NCI-H1930 (cell line): ENCODE measurements around the gene NUDT7.

Experiments
- DNase-seq, 2 experiments: peaks; one replicate each; lab custom pipeline; 2025; lab: John Stamatoyannopoulos, UW

Gene NUDT7

DNA sequence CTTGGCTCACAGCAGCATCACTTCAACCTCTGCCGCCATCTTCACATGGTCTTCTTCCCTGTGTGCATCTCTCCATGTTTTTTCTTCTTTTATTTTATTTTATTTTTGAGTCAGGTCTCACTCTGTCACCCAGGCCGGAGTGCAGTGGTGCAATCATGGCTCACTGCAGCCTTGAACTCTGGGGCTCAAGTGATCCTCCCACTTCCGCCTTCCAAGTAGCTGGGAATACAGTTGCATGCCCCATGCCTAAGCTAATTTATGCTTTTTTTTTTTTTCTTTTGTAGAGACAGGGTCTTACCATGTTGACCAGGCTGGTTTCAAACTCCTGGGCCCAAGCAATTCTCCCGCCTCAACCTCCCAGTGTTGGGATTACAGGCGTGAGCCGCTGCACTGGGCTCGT, 1.9 kb downstream of the NUDT7 start:
- DNase-seq: no peak

- DNase-seq: no peak
These were observed 7.6 kb downstream of the NUDT7 start for GRCh38 chr16:77729951-77730350.

GRCh38 chr16:77732241-77732946, 10.1 kb downstream of the NUDT7 start:
- no peak for DNase-seq

DNA sequence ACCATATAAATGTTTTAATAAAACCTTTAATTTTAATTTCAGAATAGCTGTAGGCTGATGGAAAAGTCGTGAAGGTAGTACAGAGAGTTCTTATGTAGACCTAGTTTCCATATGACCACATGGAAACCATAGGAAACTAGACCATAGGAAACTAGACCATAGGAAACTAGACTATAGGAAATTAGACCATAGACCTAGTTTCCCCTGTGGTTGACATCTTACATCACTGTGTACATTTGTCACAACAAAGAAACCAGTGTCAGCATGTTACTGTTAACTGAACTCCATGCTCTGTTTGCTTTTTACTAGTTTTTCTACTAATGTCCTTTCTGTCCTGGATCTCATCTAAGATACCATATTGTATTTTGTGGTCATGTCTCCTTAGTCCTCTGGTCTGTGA, 14.6 kb downstream of the NUDT7 start:
- no peak for DNase-seq

DNA sequence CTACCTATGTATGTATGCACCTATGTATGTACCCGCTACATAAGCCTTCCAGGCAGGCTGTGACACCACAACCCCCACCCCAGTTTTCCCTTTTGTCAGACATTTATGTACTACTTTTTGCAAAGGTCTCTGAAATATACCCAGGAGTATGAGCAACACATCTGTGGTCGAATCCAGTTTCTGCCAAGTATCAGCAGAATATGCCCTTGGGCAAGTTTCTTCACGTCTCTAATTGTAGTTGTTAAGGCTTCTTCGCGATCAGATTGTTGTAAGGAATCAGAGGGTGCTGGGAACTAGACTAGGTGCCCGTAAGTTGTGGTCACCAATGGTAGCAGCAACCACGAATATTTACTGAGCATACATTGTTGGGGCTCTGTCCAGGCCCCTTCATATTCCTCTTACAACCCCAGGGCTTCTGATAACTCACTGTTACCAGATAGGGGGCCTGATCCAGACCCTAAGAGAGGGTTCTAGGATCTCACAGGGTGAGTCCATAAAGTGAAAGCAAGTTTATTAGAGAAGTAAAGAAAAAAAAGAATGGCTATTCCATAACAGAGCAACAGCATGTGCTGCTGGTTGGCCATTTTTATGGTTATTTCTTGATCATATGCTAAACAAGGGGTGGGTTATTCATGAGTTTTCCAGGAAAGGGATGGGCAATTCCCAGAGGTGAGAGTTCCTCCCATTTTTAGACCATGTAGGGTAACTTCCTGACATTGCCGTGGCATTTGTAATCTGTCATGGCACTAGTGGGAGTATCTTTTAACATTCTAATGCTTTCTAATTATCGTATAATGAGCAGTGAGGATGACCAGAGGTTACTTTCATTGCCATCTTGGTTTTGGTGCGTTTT, 16.6 kb downstream of the NUDT7 start:
- no peak for DNase-seq

GRCh38 chr16:77739559-77739892, 17.2 kb downstream of the NUDT7 start:
- DNase-seq: no peak

DNA sequence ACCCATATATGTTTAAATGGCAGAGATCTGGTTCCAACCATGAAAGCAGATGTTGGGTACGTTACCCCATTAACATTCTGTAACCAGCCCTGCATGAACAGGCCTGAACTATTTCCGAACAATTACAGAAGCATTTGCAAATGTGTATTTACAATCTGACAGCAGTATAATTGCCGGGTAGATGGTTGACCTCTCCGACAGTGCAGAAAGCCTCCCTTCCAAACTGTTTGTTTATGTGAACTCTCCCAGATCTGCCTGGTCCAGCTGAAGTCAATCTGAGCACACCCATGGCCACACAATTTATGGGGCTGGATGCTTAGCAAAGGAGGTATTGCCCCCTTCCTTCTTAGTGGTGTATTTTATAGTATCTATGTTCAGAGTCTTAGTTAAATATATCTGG, 21.8 kb downstream of the NUDT7 start:
- DNase-seq: no peak

DNA sequence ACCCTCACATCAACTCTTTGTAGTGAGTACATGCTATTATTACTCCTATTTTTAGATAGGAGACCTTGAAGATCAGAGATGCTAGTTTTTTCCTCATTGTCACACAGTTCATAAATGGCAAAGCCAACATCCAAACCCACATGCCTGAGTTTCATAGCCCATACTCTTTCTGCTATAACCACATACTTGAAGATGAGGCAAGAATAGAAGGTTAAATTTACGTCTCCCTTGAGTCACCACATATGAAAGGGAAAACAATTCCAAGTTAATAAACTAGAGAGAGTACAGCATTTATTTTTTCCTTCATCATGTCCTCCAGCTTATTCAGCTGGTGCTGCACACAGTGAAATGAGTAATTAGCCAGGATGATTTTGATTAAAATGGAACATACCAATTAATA, 23.7 kb downstream of the NUDT7 start:
- no peak for DNase-seq

DNA sequence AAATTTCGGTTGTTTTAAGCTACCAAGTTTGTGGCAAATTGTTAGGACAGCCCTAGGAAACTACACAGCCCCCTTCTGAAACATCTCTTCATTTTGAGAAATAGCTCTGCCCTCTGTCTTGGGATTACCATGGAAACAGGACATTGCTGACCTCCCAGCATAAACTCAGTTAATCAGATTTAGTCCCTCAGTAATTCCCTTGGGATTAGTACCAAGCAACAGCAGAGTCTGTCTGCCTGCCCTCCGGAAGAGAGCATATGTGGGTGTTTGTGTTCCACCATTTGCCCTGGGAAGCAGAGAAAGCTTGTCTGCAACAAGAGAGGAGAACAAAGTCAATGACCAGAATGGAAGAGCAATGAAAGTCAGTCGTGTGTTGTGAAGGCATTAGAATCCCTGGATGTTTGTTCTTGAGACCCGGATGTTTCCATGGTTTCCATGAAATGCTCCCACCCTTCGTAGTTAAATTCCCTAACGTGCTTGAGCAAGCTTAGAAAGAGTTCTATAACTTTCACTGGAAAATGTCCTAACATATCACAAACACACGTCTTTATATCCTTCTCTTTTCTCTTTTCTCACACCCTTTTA, 26.2 kb downstream of the NUDT7 start:
- DNase-seq: no peak

DNA sequence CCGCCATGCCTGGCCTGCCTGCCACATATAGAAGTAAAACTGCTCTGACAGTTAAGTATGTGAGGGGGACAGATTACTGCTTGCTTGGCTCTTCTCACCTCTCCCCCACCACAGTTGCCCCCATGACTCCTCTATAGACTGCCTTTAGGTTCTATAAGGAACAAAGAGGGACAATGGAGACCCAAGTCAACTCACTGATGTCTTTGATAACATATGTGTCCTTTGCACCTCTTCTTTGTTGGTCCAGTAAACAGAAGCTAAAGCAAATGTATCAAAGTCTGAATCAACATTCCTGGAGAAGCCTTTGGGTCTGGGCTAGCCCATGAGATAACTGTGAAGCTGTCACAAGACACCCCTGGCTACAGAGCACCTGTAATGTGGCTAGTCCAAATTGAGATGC, 27.1 kb downstream of the NUDT7 start:
- DNase-seq: no peak

- DNase-seq: no peak
These were observed 35.7 kb downstream of the NUDT7 start for GRCh38 chr16:77758046-77758445.

DNA sequence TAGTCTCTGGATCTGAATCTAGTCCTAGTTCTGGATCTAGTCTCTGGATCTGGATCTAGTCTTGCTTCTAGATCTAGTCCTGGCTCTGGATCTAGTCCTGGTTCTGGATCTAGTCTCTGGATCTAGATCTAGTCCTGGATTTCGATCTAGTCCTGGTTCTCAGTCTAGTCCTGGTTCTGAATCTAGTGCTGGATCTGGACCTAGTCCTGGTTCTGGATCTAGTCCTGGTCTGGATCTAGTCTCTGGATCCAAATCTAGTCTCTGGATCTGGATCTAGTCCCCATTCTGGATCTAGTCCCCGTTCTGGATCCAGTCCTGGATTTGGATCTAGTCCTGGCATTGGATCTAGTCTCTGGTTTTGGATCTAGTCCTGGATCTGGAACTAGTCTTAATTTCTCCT, 36.2 kb downstream of the NUDT7 start:
- no peak for DNase-seq

DNA sequence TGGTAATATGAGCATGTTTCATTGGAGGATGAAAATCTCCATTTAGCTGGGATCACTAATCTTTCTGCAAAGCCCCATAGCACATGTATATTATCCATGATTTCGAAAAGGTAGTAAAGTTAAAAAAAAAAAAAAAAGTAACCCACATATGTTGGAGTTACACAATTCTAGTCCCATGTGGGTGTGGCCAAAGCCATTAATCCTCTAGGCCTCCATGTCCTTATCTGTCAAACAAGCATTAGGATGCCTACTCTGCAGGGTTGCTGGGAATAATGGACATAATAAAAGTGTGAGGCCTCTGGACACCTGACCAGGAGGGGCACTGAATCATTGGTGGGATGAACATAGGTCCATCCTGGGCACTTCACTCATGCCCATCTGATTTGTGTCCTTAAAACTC, 36.9 kb downstream of the NUDT7 start:
- DNase-seq: no peak

DNA sequence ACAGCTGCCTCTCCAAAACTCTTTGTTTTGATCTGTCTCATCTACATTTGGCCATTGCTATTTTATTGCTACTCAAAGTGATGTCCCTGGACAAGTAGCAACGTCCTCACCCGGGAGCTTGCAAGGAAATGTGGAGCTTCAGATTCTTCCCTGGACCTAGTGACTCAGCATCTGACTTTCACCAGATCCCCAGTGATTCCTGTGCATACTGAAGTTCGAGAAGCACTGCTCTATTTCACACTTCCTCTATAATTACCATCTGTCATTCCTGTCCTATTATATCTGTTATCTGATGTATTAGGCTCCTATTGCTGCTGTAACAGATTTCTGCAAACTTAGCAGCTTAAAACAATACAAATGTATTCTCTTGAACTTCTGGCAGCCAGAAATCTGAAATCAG, 37.5 kb downstream of the NUDT7 start:
- DNase-seq: no peak

DNA sequence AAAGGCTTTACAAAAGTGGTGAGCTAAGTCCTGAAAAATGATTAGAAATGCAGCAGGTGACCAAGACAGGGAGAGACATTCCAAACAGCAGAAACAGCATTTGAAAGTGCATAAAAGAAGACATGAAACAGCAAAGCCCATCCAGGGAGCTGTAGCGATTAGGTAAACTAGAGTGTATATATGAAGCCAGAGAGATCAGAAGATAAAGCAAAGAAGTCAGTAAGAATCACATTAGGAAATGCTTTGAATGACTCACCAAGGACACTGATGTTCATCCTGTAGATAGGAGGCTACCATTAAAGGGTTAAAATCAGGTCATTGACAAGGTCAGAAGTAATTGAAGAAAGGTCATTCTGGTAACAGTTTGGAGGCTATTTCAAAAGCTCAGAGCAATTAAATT, 38.5 kb downstream of the NUDT7 start:
- DNase-seq: no peak

- no peak for DNase-seq
These were observed 38.9 kb downstream of the NUDT7 start for GRCh38 chr16:77761204-77761603.

GRCh38 chr16:77762262-77762661, 39.9 kb downstream of the NUDT7 start:
- no peak for DNase-seq

DNA sequence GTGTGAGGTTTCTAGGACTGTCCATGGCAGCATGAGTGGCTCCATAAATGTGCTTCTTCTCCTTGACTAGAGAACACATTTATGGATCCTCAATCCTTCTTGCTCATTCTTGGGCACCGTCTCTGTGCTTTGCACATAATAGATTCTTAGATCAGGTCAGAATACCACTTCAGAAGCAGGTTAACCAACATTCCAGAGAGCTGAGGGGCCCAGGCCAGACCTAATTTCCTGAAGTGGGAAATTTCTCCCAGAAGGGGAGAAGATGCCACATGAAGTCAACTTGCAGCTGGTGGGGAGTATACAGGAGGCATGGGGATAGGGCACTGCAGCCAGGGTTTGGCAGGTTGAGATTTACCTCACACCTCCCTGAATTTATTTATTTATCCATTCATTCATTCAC, 41.7 kb downstream of the NUDT7 start:
- no peak for DNase-seq

- no peak for DNase-seq
These were observed 44.9 kb downstream of the NUDT7 start for GRCh38 chr16:77767211-77767610.

DNA sequence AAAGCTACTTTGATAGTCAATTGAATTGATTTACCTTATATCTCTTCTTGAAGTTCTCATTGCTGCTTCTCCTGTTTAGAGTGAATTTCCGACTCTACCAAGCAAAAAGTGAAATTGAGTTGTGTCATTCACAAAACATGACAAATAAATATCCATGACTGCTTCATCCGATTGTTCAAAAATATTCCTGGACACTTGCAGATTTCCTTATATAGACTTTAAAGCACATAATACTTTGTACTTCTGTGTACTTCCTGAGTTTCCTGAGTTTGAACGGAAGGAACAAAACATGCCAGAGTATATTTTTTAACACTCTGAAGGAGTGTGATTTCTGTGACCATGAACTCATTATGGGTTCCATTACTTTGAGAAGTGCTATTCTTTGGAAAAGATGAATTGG, 45.5 kb downstream of the NUDT7 start:
- no peak for DNase-seq

- DNase-seq: no peak
These were observed 53.9 kb downstream of the NUDT7 start for GRCh38 chr16:77775911-77776909.

DNA sequence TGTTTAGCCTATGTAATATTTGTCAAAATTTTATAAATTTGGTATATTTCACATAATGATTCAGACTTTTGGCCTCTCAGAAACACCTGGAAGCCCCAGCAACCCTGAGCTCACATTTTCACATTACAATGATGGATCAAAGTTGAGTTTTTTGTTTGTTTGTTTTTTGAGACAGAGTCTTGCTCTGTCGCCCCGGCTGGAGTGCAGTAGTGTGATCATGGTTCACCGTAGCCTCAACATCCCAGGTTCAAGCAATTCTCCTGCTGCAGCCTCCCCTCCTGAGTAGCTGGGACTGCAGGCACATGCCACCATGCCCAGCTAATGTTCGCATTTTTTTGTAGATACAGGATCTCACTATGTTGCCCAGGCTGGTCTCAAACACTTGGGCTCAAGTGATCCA, 55.4 kb downstream of the NUDT7 start:
- no peak for DNase-seq
